ENCODE results near the gene ROR2.

The ROR2 gene

DNA sequence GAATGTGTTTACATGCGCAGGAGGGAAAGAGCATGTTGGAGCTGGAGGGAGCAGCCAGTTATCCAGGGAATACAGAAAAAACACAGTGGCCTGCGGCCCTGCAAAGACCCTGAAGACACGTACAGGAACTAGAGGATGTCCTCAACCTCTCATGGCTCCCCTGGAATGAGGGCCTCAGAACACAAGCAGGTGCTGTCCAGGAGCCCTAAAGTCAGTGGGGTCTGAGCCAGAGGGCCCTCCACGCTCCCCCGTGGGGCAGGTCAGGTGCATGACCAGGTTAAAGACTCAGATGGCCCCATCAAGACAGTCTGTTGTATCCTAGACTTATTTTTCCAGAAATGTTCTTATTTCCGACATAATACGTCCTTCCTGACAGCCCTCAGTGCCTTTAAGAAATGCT lies 106.9 kb downstream of the ROR2 start:
- DNase-seq (ENCODE audit: low read depth, low spot score), result no peak

DNA sequence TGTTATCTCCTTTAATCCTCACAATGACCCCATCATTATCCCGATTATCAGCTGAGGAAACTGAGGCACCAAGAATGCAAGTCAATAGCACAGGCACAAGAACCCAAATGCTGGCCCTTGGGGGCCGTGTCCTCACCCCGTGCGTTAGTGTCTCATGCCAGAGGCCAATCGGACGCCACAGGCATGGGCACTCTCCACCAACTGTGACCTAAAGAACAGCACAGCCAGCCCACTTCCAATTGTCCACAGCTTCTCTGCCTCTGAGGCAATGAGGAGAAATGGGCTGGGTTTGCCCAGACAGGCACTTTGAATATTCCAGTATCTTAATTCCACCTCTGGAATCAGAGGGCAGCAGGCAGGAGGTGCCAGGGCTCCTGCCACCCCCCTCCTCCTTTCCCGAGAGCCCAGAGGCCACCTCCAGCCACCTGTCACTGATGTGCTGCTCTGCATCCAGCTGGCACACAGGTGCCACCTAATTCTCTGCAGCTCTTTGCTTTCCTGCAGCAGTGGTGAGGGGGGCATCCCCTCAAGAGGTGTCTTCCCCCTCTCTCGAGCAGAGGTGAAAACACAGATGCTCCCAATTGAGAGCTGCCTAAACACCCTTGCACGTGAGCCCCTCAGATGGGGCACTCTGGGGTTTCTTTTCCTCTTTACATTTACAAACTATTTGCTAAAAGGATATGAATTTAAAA lies 107.5 kb downstream of the ROR2 start:
- no peak for DNase-seq (ENCODE audit: low read depth, low spot score)

DNA sequence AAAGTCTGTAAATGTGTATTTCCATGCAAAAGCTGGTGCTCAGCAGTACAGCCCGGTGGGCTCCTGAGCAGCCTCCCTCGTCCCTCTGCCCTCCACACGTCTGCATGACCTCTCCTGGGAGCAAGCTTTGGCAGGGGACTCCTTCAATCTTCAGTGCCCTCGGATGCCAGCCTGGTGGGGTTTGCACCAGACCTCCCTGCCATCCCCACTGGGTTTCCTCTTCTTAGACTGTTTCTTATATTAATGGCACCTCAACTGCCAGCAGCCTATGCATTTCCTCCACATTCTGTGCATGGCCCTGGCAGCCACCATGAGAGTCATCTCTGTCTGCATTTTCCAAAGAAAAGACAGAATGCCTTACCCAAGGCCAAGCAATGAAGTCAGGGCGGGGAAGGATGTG lies 108.4 kb downstream of the ROR2 start:
- no peak for DNase-seq (ENCODE audit: low read depth, low spot score)

DNA sequence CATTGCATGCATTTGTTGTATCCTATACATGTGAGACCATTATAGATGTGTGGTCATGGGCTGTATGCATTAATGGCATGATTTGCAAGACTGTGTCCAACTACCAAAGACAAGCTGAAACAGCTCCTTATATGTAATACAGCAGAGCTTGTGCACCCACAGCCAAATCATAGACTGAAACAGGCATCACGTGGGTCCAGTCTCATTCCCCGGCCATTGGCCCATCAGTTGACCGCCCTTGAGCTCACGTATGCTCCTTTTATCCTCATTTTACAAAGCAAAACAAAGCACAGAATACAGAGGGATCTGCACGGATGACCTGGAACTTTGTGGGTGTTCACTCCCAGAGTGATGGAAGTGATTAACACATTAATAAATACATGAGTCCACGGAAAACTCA lies 109.1 kb downstream of the ROR2 start:
- DNase-seq (ENCODE audit: low read depth, low spot score), result no peak

DNA sequence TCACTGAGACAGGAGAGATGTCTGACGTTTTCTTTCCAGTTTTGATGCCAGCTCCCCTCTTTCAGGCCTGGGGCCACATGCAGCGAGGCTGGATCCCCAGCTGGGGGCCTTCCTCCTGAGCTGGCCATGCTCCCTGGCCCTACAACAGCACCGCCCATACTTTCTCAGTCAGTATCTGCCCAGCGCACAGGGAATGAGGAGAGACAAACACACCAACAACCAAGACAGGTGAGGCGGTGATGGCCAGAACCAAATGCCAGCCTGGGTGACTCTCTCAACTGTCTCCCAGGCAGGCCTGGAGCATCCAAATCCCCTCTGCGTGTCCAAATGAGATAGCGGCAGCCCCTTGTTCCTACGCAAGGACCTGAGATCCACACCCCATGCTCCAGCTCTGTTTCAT lies 109.6 kb downstream of the ROR2 start:
- DNase-seq (ENCODE audit: low read depth, low spot score), result no peak

DNA sequence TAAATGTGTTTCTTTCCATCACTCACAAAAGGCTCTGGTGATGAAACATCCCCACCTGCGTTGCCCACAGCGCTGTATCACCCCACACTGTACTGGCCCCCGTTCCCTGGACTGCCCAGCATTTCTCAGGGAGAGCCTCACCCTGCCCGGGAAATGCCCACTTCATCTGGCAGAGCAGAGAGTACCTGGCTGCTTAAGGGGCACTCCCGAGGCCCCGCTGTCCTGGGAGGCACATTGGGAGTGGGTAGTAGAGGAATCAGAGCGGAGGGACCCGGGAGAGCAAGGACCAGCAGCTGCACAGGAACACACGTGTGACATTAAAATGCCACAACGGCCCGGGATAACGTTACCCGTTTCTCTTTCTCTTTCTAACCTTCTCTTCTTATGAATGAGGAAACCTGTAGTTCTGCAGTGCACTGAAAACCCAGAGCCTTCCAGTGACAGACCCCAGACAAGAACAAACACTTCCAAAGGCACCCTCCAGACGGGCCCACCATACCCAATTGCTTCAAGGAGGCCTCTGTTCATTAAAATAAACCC lies 110.0 kb downstream of the ROR2 start:
- DNase-seq (ENCODE audit: low read depth, low spot score), result no peak

DNA sequence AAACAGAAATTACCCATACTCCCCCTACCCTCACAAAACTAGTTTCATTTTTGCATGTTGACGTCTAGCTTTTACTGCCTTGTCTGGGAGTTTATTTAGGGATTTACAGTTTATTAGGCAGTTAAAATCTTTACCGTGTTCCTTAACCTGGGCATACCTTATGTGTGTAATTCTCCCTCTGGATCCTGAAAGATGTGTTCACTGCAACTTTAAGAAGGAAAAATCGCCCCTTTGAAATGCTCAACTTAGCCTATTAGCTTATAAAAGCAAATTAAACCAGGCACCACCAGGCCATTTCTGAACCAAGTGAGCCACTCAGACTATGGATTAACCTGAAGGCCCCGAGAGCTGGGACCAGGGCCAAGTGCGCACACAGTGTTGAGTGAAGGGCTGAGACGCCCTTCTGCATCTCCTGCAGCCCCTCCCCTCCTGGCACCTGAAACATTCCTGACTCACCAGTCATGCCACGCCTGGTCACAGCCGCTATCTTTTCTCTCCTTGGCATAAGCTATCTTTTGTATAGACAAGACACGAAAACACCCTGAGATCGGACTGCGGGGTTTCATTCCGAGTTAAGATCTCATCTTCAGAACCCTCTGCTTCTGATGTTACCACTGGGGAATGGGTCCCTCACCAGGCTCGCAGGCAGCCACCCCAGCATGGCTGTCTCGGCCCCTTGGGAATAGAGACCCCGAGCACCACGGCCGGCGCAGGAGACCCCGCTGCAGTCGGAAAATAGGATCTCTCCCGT lies 111.9 kb downstream of the ROR2 start:
- no peak for DNase-seq (ENCODE audit: low read depth, low spot score)

DNA sequence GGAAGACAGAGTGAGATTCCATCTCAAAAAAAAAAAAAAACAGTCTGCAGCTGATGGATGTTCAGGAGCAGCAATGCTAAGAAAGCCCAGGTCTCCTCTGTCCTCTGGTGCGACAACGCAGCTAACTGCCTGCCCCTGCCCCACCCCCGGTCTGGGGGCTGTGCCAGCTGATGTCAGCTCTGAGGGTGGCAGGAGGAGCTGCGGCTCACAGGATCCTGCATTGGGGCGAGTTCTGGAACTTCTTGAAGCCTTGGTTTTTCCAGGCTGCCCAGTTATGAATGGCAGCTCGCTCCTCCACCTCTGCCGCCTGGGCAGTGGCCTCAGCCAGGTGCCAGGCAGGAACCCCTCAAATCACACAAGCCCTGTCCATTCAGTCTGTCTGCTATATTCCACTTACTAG lies 113.5 kb downstream of the ROR2 start:
- no peak for DNase-seq (ENCODE audit: low read depth, low spot score)

DNA sequence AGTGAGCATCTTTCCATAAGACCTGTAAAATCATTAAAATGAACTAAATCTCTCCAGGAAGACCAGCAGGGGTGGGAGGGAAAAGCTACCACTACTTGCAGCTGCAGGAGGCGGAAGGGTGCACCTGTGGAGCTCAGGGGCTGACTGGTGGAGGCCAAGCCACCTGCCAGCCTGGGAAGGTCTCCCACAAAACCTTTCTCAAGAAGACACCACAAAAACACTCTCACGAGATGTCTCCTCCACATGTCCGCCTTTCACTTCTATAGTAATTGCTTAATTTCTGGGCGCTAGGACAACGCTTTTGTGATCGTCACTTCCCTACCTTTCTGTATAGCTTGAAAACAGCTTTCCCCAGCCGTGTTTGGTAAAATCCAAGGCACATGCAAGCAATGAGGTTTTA lies 114.4 kb downstream of the ROR2 start:
- DNase-seq (ENCODE audit: low read depth, low spot score), result no peak

DNA sequence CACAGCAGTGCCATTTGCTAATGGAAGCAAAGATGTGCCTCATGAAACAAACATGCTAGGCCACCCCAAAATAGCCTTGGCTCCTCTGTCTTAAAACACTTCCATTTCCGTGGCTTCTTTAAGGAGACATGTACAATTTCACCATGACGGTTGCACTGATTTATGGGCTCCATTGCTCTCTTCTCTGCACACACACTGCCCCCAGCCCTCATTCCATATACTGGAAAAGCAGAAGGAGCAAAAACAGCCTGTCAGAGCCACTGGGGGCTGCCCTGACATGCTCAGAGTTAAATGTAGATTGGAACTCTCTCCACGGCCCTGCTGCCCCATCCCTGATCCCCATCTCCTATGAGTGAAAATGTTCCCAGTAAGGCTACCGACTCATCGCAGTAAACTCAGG lies 114.8 kb downstream of the ROR2 start:
- no peak for DNase-seq (ENCODE audit: low read depth, low spot score)

DNA sequence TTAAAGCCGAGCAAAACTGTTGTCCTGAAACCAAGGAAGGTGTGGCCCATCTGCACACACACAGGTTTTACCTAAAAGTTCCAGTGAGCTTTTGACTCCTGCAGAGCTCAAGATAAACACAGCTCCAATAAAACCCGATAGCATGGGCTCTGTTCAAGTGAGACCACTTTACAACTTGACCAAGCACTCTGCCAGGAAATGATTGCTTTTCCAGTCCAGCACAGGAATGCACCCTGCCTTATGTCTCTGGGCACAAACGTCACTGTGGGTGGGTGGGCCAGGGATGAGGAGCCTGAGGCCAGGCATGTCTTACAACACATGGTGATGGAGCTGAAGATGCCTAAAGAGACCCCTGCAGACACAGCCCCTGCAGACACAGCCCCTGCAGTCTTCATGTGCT lies 115.3 kb downstream of the ROR2 start:
- no peak for DNase-seq (ENCODE audit: low read depth, low spot score)

DNA sequence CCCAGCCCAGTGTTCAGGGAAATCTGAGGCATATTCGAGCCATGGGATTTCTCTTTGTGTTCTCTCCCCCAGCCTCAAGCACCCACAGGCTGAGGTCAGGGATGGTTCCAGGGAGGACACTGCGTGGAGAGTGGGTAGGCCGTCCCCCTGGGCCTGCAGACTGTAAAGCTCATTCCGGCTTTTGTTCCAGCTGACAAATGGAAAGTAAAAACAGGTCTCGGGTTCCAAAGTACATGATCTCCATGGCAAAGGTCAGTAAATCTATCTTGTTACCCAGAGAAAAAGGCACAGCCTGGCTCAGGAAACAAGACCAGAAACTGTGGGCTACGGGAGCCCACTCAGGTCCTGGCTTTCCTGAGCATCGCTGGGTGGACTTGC lies 116.2 kb downstream of the ROR2 start:
- no peak for DNase-seq (ENCODE audit: low read depth, low spot score)

DNA sequence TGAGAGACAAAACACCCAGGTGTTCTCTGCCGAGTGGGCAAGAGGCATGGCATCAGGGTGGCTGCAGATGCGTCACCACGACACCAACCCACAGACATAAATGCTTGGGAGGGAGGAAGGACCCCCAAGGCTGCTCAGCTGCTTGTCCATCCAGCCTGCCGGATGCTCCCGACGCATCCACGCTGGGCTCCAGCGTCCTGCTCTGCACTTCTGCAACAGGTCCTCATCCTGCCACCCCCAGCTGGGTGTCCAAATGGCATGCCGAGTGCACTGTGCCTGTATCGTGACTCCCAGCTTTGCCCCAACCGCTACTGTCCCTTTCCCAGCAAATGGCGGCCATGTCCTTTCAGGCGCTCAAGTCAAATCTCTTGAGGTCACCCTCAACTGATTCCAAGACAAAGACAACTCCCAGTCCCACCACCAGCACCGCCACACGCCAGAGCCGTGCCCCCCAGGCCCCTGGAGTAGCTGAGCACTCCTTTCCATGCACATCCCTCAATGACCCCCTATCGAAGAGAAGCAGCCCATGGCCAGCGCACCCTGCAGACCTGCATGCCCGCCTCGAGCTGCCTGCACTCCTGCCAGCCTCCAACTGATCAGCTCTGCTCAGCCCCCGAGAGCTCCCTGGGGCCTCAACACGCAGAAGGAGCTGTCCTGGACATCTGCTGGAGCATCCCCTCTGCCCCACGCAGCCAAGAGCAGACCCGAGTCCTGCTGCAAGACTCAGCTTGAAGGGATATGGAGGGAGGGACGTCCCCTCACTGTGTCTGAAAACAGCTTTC lies 116.7 kb downstream of the ROR2 start:
- no peak for DNase-seq (ENCODE audit: low read depth, low spot score)

DNA sequence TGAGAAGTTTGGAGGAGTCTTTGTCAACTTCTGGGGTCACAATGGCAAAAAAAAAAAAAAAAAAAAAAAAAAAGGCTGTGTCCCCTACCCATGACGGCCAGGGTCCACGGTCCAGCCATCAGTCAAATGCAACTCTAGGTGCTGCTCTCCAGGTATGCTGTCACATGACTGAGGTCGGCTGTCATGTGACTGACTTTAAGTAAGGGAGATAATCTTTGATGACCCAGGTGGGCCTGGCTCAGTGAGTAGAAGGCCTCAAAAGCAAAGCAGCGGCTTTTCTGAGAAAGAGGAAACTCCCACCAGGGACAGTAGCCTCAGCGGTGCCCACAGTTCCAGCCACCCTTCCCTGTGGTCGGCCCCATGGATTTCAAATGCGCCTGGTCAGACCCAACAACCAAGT lies 117.7 kb downstream of the ROR2 start:
- no peak for DNase-seq (ENCODE audit: low read depth, low spot score)

DNA sequence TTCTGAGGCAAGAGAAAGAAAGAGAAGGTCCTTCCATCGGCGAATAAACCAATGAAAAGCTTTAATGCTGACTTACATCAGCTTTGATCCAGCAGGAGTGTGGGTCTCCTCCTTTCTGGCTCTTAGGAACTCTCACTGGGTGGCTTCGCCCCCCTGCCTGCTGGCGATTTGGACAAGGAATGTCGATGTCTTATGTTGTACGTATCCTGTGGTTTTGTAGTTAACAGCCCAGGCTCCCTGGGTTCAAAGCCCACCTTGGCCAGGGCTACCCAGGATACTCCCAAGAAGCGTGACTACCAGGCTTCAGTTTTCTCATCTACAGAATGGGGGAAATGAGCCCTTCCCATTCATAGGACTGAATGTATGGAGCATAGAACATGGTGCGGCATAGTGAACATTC lies 124.2 kb downstream of the ROR2 start:
- no peak for DNase-seq (ENCODE audit: low read depth, low spot score)

DNA sequence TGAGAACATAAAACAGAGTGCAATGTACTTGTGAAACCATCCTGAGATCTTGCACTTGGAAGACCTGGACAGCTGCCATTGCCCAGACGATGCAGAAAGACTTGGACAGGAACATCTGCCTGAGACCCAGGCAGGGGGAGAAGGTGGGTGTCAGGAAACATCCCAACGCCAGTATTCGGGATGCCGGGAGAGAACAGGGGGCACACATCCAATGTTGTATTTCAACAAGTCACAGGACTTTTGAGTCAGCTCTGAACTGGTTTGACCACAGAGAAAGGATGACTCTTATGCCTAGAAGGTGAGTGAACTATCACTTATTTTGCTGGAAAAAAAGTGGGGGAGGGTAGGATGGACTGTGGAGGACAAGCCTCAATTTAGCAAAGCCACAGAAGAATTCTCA lies 124.6 kb downstream of the ROR2 start:
- DNase-seq (ENCODE audit: low read depth, low spot score), result no peak

DNA sequence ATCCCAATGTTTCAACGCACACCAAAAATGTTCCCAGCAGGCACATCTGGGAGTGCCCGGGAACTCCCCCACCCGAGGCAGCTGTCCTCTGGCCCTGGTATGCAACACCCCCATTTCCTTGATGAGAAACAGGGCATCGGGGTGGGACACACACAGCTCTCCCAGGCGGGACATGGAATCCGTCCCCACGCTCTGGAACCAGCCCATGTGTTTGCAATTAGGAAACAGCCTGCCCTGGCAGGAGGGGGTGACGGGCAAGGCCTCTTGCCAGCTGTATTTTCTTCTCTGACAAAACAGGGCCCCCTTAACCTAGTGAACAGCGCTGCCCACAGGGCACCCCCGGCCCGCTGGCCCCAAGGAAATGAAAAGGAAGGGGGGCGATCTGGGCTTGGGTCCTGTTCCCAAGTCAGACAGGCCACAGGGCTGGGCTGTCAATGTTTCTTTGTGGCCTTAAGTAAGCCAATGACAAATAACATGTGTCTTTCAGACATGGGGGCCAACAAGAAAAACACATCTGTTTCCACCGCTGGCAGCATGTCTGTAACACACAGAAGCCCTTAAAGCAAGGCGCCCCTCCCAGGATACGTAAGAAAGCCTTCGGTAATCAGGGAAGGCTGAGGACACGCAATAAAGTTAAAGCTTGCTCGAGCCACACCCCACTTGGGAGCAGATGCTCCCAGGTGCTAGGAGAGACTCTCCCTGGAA lies 125.3 kb downstream of the ROR2 start:
- no peak for DNase-seq (ENCODE audit: low read depth, low spot score)

DNA sequence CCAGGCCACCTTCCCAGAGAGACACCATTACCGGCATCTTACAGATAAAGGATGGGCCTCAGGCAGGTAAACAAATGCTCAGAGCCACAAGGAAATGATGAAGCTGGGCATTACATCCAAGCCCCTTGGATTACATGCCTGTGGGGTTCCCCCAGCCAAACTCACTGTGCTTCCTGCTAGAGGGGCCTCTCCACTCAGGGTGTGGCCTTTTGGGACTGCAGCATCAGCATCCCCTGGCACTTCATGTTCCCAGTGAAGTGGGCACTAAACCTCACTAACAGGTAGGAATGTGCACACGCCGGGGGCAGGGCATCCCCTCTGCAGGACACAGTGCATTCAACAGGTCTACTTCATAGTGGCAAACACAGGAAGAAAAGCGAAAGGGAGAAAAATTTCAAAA lies 125.9 kb downstream of the ROR2 start:
- no peak for DNase-seq (ENCODE audit: low read depth, low spot score)

DNA sequence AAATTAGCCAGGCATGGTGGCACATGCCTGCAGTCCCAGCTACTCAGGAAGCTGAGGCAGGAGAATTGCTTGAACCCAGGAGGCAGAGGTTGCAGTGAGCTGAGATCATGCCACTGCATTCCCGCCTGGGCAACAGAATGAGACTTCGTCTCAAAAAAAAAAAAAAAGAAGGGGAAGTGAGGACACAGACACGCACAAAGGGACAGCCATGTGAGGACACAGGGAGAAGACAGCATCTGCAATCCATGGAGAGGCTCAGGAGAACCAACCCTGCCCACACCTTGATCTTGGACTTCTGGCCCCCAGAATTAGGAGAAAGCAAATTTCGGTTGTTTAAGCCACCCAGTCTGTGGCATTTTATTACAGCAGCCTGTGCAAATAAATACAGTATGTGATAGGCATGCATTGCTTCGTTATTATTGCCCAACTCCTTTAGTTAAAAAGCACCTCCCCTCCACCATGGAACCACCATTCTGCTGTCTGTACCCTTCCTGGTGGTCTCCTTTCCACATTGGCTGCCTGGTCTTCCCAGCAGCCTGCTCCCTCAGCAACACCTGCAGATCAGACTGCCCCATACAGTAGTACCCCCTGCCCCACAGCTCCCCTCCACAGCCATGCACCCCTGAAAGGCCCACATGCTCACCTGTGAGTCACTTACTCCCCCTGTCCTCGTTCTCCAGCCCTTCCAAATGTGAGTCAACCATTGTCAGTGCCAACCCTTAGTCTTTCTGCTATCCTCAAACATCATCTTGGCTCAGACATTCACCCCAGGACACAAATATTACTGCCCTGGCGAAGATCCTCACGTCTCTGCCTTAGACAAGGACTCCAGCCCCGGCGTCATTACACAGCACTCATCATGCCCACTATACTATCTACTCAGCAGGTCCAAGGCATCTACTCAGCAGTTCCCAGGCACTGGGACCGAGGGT lies 128.8 kb downstream of the ROR2 start:
- DNase-seq (ENCODE audit: low read depth, low spot score), result no peak

DNA sequence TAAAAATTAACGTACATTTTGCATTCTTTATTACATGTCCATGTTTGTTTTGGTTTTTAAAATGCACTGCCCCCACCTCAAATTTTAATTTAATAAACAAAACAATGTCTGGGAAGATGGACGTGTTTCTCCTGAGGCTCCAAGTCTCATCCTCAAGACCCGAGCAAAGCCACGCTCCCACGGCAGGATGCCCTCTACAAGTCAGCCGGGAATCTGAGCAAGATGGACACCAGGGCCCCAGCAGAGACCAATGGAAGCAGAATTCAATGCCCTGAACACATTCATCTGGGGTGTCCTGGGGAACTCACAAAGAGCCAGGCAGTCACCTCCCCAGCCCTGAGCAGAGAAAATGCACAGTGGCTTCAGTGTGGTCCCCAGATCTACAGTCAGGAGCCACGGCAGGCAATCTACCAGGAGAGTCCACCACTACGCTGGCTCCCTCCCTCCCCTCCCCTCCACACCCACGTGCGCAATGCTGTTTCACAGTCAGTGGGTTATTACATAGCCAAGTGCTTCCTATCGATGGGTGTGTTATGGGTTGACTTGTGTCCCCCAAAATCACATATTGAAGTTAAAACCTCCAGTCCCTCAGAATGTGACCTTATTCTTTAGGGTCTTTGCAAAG lies 129.8 kb downstream of the ROR2 start:
- no peak for DNase-seq (ENCODE audit: low read depth, low spot score)
